Measurements from ENCODE around the gene ERBB3. TPM values are rescaled to one million over a fixed set of nuclear protein-coding genes. Genes with fewer than 3 reads are reported as not detected.

ERBB3 gene
- polyA plus RNA-seq, 1 of the 3 experiments (the other 2 are of a cell fraction), result 1.4 TPM

- no peak for TF ChIP-seq FOSL2 (IDR thresholded peaks at IDR 0.05; ENCODE audit: borderline replicate concordance, low read depth)
- no peak for TF ChIP-seq SIN3A (IDR thresholded peaks at IDR 0.05; ENCODE audit: borderline replicate concordance, low read depth, low read length)
- no peak for TF ChIP-seq SMC3 (IDR thresholded peaks at IDR 0.05; ENCODE audit: low read depth, low read length)
- no peak for TF ChIP-seq EZH2phosphoT487 (IDR thresholded peaks at IDR 0.05; ENCODE audit: borderline replicate concordance, low read depth)
Measured at GRCh38 chr12:56099787-56100186, 19.8 kb downstream of the ERBB3 start (continued).

- Histone ChIP-seq H3K4me3 (ENCODE audit: low read depth in 2 of 2, low read length in 1 of 2) (no peak overlapping the region), H3F3A (replicated peaks; ENCODE audit: insufficient read depth) (no peaks in the 10 kb centered on the region), H3K4me2 (no peak overlapping the region), H3K9ac (no peak overlapping the region), H3K27ac (ENCODE audit: low read depth in 2 of 2, low read length in 1 of 2) (no peak overlapping the region), H2AFZ (ENCODE audit: low read depth) (no peak overlapping the region), H3K36me3 (replicated peaks in 1 of 2; ENCODE audit: control insufficient read depth in 1 of 2, insufficient read depth in 2 of 2, low read length in 1 of 2) (peaks cover 0 to 2% of the 10 kb centered on the region in 2 experiments), H3K4me1 (ENCODE audit: control insufficient read depth in 1 of 2, insufficient read depth in 2 of 2, low read depth in 1 of 2, low read length in 1 of 2) (peaks cover 0 to 14% of the 10 kb centered on the region in 2 experiments; a peak in 2 of 4 replicates), H3K9me2 (no peaks in the 10 kb centered on the region), H3K79me2 (ENCODE audit: insufficient read depth) (peaks cover 16% of the 10 kb centered on the region), H3K27me3 (ENCODE audit: insufficient read depth) (peaks cover 8% of the 10 kb centered on the region; the same call in 1 of the 2 replicates), H3K9me3 (no peaks in the 10 kb centered on the region), H4K20me1 (ENCODE audit: insufficient read depth) (0 out of 2 replicates have a peak, but pooled peaks cover 3% of the 10 kb centered on the region)
- POLR2A ChIA-PET, result no interaction called here
- WGBS (ENCODE audit: low lambda C conversion rate), result 78% methylated on average over 12 of the region's 14 CpGs
- CTCF ChIA-PET, result interaction anchor here (0.9 kb wide), 1 partner anchor 22 kb away, joined by 4 read pairs; no protein-coding TSS in a partner anchor
- DNase-seq, result no peak
- TF ChIP-seq TAF1 (IDR thresholded peaks at IDR 0.05; ENCODE audit: borderline replicate concordance, low read depth, low read length), result no peak
- TF ChIP-seq NRF1 (IDR thresholded peaks at IDR 0.05; ENCODE audit: low read depth, low read length), result no peak
- TF ChIP-seq USF1 (IDR thresholded peaks at IDR 0.05; ENCODE audit: borderline replicate concordance, low read depth), result no peak
- no peak for TF ChIP-seq TCF12 (IDR thresholded peaks at IDR 0.05)
- TF ChIP-seq CHD2 (IDR thresholded peaks at IDR 0.05; ENCODE audit: low read length, partially characterized antibody), result no peak
- TF ChIP-seq IRF3 (IDR thresholded peaks at IDR 0.05; ENCODE audit: low read depth, low read length), result no peak
- TF ChIP-seq PBX3 (IDR thresholded peaks at IDR 0.05), result no peak
- no peak for TF ChIP-seq SMC3 (IDR thresholded peaks at IDR 0.05; ENCODE audit: low read depth, low read length)
- TF ChIP-seq SIN3A (IDR thresholded peaks at IDR 0.05; ENCODE audit: borderline replicate concordance, low read depth, low read length), result no peak
- no peak for TF ChIP-seq CTCF (IDR thresholded peaks at IDR 0.05)
- no peak for TF ChIP-seq EZH2phosphoT487 (IDR thresholded peaks at IDR 0.05; ENCODE audit: borderline replicate concordance, low read depth)
- no peak for TF ChIP-seq GABPA (IDR thresholded peaks at IDR 0.05; ENCODE audit: low read depth)
- no peak for TF ChIP-seq REST (IDR thresholded peaks at IDR 0.05; ENCODE audit: low read depth, low read length)
- TF ChIP-seq JUND (IDR thresholded peaks at IDR 0.05), result no peak
- TF ChIP-seq USF2 (IDR thresholded peaks at IDR 0.05; ENCODE audit: borderline replicate concordance, low read depth, low read length), result no peak
- TF ChIP-seq TEAD4 (IDR thresholded peaks at IDR 0.05; ENCODE audit: borderline replicate concordance, insufficient read depth), result no peak
- no peak for TF ChIP-seq RAD21 (IDR thresholded peaks at IDR 0.05; ENCODE audit: low read length)
- TF ChIP-seq MAX (IDR thresholded peaks at IDR 0.05; ENCODE audit: low read depth), result no peak
- no peak for TF ChIP-seq EP300 (IDR thresholded peaks at IDR 0.05; ENCODE audit: borderline replicate concordance in 1 of 2, low read depth in 1 of 2, low read length in 1 of 2)
- TF ChIP-seq GATA2 (CRISPR knock-in tag; IDR thresholded peaks at IDR 0.05), result no peak
Measured at GRCh38 chr12:56101045-56101444, 21.1 kb downstream of the ERBB3 start.

All from SK-N-SH (cell line).